Measurements from ENCODE around the gene ECM1.

ECM1 gene

DNA sequence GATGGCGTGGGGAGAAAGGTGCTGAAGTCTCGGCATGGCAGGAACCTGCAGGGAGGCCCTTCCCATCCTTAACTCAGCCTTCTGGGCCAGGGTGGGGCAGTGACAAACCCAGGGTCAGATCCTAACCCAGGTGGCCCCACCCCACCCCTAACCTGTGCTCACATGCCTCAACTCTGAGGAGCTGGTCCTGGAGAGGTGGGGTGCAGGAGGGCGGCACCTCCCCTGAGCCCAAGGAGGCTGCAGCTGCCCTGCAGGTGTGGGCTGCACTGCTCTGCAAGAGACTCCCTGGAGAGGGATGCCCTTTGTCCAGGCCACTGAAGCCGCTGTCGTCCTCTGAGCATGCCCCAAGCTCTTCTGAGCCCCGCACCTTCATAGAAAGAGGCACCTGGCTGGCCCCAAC, 26.1 kb downstream of the ECM1 start:
- TF ChIP-seq, protein P1, sequence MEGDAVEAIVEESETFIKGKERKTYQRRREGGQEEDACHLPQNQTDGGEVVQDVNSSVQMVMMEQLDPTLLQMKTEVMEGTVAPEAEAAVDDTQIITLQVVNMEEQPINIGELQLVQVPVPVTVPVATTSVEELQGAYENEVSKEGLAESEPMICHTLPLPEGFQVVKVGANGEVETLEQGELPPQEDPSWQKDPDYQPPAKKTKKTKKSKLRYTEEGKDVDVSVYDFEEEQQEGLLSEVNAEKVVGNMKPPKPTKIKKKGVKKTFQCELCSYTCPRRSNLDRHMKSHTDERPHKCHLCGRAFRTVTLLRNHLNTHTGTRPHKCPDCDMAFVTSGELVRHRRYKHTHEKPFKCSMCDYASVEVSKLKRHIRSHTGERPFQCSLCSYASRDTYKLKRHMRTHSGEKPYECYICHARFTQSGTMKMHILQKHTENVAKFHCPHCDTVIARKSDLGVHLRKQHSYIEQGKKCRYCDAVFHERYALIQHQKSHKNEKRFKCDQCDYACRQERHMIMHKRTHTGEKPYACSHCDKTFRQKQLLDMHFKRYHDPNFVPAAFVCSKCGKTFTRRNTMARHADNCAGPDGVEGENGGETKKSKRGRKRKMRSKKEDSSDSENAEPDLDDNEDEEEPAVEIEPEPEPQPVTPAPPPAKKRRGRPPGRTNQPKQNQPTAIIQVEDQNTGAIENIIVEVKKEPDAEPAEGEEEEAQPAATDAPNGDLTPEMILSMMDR (IDR thresholded peaks at IDR 0.05): no peak

DNA sequence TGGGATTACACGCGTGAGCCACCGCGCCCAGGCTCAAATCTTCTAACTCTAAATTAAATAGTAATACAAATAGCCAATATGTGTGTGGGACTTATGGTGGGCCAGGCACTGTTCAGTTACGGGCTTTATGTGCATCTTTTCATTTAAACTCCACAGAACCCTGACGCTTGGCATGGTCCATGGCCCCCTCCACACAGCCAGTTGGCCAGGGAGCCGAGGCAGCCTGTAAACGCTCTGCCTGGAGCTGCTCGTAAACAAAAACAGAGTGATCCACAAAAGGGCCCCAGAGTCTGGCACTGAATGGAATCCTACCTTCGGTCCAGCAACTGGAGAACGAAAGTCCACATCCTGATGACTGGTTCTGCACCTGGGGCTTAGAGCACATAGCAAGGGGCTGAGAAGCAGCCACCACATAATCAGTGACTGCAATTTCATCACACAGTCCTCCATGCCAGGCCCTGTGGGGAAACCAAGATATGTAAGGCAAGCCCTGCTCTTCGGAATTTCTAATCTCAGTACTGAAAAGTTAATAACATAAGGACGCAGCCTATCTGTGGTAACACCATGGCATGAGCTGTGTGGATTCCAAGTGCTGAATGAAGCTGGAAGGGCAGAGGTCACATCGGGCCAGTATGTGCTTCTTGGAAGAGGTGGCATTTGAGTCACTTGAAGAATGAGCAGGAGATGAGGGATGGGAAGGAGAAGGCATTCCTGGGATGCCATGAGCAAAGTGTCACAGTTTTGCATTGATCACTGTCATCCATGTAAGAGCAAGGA, 27.8 kb downstream of the ECM1 start:
- TF ChIP-seq, protein P1 (IDR thresholded peaks at IDR 0.05): no peak

DNA sequence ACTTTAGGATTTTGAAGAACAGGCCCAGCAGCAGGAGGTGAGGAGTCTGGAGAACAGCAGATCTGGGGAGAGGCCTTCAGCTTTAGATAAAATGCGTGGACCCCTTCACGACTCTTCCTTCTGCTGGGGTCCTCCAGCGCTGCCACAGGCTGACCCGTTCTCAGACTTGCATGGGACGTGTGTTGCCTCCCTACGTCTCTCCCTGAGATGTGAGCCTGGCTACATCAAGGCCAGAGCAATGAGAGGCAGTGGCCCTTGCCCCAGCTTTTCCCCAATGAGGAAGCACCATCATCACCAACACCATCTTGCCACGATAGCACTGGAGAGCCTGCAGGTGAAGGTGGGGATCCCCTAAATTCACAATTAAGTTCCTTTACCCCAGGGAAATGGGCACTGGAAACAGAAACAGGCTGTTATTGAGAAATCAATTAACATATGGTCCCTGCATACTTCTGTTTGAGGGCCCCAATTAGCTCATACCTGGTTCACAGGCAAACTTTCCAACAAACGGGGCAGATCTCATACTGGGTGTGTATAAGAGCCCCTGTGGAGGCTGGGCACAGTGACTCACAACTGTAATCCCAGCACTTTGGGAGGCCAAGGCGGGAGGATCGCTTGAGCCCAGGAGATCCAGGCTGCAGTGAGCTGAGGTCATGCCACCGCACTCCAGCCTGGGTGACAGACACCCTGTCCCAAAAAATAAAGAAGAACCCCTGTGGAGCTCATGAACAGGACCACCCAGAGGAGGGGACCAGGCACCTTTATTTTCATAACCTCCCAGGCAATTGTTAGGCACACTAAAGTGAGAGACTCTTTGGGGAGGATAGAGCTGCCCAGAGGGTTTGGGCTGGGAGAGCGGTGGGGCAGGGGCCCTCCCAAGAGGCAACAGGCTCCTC, 29.2 kb downstream of the ECM1 start:
- TF ChIP-seq, protein P1 (IDR thresholded peaks at IDR 0.05): no peak

DNA sequence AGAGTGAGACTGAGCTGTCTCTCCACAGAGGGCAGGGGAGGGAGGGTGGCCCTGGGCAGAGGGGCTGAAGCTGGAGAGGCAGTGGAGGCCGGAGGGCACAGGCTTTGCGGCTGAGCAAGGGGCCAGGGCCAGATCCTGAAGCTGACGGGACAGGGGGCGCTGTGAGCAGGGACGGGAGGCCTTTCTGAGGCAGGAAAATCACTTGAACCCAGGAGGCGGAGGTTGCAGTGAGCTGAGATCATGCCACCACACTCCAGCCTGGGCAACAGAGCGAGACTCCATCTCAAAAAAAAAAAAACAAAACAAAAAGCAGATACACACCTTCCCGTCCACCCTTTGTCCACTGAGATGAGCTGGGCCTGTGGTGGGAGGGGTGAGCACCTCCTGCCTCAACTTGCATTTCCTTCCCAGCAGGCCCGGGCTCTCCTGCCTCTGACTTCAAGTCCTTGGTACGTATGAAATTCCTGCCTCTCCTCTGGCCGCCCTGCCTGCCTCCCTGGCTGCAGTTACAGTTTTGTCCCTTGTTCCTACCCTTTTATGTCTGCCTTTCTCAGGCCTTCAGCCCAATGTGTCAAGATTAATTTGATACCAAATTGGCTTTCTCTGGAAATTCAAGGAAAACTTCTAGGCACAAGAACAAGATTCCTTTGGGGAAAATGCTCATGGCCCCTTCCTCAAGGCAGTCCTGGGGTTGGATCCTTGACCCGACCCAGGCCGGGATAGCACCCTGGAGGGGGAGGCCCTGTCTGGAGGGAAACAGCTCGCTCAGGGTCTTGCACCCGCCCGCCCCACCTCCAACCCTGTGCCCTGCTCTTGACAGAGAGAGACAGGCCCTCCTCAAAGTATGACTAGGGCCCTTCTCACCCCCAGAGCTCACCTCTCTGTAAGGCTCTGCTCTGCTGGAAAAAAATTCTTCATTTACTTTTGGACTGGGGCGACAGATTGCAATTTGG, 30.1 kb downstream of the ECM1 start:
- TF ChIP-seq, protein P1 (IDR thresholded peaks at IDR 0.05): no peak

DNA sequence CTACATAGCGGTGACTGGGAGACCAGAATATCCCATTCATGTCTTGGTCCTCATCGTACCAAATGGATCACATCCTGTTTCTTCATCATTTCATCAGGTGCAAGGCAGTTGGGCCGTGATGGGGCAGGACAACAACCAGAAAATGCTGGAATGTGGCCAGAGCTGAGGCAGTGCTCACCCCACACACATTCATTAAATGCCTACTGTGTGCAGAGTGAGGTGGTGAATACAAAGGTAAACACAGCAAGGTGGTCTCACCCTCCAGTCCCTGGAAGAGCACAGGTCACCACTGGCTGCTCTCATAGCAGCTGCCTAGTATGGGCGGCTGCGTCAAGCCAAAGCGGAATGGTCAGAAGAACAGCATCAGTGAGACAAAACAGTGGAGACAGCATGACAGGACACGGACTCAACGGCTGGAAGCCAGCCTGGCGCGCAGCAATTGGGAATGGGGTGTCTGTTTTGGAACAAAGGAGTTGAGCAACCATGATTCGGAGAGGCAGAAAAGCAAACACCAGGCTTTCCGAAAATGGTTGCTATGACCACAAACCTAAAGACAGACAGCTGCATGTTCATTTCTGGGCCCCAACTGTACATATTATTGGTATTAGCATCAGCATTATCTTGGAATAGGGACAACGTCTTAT, 35.7 kb downstream of the ECM1 start:
- TF ChIP-seq, protein P1 (IDR thresholded peaks at IDR 0.05): no peak

DNA sequence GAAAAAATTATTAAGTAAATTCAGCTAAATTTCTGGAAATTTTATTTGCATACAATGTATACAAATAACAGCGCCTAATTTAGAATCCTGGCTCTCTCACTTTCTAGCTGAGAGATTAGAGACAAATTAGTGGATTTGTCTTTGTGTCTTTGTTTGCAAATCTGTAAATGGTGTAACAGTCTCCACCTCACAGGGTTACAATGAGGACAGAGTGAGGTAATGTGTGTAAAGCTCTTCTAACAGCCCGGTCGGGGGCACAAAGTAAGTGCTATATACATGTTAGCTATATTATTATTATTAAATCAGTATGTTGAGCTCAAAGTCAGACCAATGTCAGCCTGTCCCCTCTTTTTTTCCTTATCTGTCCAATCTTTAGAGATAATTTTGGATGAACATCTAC, 36.3 kb downstream of the ECM1 start:
- TF ChIP-seq, protein P1 (IDR thresholded peaks at IDR 0.05): no peak
